ENCODE measurements around the gene ITGA11. TPM values are rescaled to one million over a fixed set of nuclear protein-coding genes. Genes with fewer than 3 reads are reported as not detected.

The ITGA11 gene
- total RNA-seq, 1 experiment from 2014 or later, result 54.7 TPM

DNA sequence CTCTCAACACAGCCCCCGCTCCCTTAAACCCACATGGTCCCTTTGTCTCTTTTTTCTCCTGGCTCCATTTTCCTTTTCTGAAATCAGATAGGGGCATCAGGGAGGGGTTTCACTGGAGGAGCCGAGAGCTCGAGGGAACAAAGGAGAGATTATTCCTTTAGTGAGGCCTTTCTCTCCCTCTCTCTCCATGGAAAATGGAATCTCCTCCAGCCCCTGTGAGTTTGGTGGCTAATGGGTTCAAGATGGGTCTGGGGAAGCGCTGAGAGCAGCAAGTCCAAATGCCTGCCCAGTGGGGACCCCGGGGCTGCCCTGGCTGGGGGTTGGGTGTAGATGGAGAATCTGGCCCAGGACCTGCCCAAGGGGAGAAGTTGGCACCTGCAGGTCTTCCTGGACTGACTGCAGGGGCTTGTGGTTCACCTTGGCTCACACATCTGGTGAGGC, 56.8 kb downstream of the ITGA11 start:
- DNase-seq (ENCODE audit: low read depth), result no peak

DNA sequence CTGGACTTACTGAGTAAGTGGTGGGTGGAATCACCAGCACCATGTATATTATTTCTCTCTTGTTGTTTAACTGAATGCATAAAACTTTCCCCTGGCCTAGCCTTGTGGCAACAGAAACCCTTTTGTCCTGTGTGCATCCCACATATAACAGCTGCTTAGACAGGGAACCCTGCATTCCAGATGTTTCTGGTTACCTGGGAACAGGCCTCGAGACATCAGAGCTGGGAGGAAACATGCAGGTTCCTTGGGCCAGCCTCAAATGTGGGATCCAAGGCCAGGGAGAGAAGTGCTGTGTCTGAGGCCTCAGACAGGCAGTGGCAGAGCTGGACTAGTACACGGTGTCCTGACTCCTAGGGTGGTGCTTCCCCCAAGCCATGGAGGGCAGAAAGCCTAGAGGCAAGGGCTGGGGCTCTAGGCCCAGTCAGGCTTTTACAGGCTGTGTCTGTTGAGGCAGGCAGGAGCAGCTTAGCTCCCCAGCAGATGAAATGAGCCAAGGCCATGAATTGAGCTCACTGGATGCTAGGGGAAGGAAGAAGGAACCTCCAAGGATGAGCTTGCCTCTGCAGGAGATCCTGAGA, 57.7 kb downstream of the ITGA11 start:
- DNase-seq (ENCODE audit: low read depth), result no peak

GRCh38 chr15:68373028-68373427, 58.9 kb downstream of the ITGA11 start:
- no peak for DNase-seq (ENCODE audit: low read depth)

DNA sequence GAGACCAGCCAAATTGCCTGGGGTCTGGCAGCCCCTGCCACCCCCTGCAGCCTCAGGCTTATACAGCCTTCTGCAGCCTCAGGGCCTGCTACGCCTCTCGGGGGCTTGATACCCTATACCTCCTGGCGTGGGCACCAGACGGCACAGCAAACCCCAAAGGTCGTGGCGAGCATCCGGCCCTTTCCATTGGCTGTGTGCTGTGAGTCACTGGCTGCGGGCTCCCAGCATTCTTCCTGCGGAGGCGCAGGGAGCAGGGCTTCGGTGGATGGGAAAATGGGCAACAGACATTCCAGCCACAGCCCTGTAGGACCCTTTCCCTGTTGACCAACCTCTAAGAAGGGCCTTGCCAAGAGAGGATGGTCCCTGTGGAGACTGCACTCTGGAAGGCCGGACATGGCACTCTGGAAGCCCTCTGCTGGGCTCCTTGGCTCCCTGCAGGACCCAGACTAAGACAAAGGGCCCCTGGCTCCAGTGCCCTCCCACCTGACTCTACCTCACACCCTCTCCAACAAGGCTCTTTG, 59.6 kb downstream of the ITGA11 start:
- peak; percentile 53 for DNase-seq (ENCODE audit: low read depth)

DNA sequence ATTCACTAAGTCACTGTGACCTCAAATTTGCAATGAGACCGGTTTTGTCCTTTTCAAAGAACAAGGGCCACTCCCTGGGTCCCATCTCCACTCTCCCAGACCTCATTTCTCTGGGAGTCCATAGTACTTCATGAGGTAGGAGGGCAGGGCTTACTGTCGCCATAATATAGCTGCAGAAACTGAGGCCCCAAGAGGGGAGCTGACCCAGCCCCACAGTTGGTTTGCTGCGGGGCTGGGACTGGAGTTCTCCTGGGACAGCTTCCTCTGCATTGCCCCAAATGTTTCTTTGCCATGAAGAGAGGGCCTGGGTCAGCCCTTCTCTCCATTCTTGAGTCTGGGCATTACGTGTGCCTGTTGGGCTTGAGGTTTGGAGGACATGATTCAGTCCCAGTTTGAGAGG, 60.1 kb downstream of the ITGA11 start:
- DNase-seq (ENCODE audit: low read depth), result no peak

- DNase-seq (ENCODE audit: low read depth), result no peak
Observed at GRCh38 chr15:68371160-68371559, 60.8 kb downstream of the ITGA11 start.

- DNase-seq (ENCODE audit: low read depth), result no peak
Observed at GRCh38 chr15:68370768-68371151, 61.2 kb downstream of the ITGA11 start.

- no peak for DNase-seq (ENCODE audit: low read depth)
Observed at GRCh38 chr15:68369931-68370767, 61.8 kb downstream of the ITGA11 start.

- DNase-seq (ENCODE audit: low read depth), result no peak
Observed at GRCh38 chr15:68368731-68369435, 63.1 kb downstream of the ITGA11 start.

GRCh38 chr15:68367992-68368391, 64.0 kb downstream of the ITGA11 start:
- DNase-seq (ENCODE audit: low read depth), result no peak

DNA sequence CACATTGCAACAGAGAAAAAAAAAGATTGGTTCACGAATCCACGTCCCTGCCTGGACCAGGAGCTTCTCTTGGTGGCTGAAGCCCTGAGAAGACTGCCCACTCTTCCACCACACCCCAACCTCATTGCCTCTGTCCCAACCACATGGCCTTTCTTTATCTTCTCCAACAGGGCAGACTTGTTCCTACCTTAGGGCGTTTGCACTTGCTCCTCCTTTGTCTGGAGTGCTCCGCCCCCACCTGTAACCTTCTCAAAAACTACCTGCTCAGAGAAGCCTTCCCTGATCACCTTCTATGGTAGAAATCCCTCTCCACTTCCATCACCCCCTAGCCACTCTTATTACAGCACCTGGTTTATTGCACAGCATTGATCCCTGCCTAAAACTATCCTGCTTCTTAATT, 64.7 kb downstream of the ITGA11 start:
- DNase-seq (ENCODE audit: low read depth), result no peak

DNA sequence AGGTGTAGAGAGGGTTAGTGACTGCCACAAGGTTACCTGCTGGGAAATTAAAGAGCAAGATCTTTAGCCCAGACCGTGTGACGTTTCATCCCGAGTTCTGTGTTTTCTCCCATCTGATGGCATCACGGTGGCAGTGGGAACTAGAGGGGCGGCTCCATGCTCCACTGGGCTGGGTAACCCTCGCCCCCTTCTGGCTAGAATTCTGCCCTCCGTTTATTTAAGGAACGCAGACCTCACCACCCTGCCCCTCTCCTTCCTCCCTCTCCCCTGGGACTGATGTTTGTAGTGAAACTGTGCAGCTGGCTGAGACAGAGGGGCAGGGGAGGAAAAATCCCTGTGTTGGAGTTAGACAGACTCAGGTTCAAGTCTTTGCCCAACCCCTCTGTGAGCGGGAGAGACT, 65.6 kb downstream of the ITGA11 start:
- DNase-seq (ENCODE audit: low read depth), result no peak

GRCh38 chr15:68365770-68366169, 66.2 kb downstream of the ITGA11 start:
- no peak for DNase-seq (ENCODE audit: low read depth)

DNA sequence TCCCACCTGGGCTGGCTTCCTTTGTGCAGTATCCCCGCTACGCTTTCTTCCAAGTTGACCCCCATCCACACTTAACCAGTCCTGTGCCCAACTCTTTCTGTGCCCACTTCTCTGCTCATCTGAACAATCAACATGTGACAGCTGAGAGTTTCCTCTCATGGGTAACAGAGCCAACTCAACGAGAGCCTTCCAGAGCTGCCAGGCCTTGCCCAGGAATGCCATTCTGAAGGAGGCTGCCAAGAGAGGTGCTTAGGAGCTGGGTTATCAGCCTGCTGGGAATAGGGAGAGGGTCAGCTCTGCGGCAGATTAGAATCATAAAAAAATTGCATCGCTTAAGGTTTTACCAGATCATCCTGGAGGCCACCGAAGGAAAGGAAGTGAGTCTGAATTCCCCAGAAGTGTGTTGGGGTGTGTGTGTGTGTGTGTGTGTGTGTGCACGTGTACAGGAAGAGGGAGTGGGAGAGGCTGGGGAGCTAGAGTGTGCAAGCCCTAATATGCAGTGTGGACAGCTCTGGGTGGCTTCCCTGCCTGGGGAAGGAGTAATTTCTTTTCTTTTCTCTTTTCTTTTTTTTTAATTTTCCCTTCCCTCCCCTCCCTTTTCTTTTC, 66.7 kb downstream of the ITGA11 start:
- no peak for DNase-seq (ENCODE audit: low read depth)

DNA sequence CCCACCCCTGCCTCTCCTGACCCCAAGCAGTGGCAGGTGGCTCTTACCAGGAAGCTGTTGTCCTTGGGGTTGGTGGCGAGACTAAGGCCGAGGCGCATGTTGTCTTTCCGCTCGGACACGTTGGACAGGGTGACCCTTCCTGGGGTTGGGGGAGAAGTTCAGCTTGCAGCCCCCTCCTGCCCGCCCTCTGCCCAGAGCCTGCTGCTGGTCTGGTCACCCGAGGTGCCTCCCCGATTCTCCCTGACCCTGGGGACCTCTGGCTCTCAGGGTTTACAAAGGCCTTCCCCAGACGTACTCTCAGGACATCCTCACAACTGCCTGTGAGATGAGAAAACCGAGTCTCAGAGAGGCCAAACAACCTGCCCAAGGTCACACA, 67.3 kb downstream of the ITGA11 start:
- no peak for DNase-seq (ENCODE audit: low read depth)

DNA sequence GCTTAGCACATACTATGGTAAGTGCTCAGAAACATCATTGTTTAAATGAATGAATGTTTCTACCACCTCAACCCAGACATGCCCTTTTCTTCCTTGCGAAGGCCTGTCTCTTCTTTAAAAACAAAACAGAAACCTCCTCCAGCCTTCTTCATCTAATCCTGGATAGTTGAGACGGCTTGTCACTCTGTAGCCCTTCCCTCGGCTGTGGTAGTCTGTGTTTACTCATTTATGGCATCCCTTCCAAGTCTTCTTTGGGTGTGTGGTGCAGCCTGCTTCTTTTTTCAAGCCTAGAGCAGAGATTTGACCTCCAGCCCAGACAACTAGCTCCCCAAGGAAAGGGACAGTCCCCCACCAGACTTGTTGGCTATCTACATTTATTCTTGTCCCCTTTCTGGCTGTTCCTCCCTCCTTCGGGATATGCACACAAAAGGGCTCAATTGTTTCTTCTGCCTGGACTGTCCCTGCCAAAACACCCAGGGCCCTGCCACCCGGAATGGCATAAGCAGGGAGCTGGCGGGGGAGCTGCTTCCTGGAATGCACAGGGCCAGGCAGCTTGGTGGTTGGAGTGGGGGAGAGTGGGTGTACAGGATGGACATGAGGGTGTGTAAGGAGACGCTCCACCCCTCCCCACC, 67.8 kb downstream of the ITGA11 start:
- peak; percentile 11 for DNase-seq (ENCODE audit: low read depth)

GRCh38 chr15:68363353-68363752, 68.6 kb downstream of the ITGA11 start:
- DNase-seq (ENCODE audit: low read depth), result peak; percentile 28

DNA sequence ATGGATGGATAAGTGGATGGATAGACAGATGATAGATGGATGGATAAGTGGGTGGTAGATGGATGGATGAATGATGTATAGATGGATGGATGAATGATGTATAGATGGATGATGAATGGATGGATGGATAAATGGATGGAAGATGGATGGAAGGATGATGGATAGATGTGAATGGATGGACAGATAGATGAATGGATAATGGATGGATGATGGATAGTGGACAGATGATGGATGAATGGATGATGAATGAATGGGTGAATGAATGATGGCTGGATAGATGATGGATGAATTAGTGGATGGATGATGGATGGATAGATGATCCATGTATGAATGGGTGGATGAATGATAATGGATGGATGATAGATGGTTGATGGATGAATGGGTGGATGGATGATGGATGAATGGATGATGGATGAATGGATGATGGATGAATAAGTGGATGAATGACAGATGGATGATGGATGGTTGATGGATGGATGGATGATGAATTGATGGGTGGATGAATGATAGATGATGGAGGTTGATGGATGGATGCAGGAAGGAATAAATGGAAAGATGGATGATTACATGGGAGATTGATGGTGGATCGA, 69.3 kb downstream of the ITGA11 start:
- DNase-seq (ENCODE audit: low read depth), result no peak

GRCh38 chr15:68360721-68361120, 71.2 kb downstream of the ITGA11 start:
- DNase-seq (ENCODE audit: low read depth), result no peak

DNA sequence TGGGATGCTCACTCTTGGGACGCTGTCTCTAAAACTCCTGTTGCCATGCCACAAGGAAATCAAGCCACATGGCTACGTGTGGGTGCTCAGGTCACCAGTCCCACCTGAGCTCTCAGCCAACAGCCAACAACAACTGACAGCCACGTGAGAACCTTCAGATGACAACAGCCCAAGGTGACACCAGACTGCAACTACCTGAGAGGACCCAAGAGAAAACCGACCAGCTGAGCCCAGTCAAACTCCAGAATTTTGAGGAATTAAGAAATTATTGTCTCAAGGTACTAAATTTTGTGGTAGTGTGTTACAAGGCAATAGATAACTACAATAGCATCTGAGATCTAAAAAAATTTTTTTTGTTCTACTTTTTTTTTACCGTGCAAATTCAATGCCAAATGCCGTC, 75.2 kb downstream of the ITGA11 start:
- DNase-seq (ENCODE audit: low read depth), result no peak

GRCh38 chr15:68354923-68355322, 77.0 kb downstream of the ITGA11 start:
- DNase-seq (ENCODE audit: low read depth), result peak; percentile 99
